Measurements from ENCODE around the gene GARNL3. TPM values are rescaled to one million over a fixed set of nuclear protein-coding genes. Genes with fewer than 3 reads are reported as not detected.
A peak's percentile ranks its signal among the peaks of the same experiment; 100 is the strongest.

Gene GARNL3
- total and polyA plus RNA-seq, 8 donors: 0.76 to 35.8 (median 7.5) TPM

- H3K36me3 ChIP-seq: peaks cover 0 to 16% (median 7%) of the 10 kb centered on the region in 4 donors
- H3K27me3 ChIP-seq: no peaks in the 10 kb centered on the region
- no peaks in the 10 kb centered on the region for H3K9me3 ChIP-seq
- H3K4me3 ChIP-seq: no peak overlapping the region
- TF ChIP-seq POLR2A (IDR thresholded peaks at IDR 0.05) (no peak), POLR2AphosphoS5 (IDR thresholded peaks at IDR 0.05) (no peak), EP300 (IDR thresholded peaks at IDR 0.05) (no peak), CTCF (IDR thresholded peaks at IDR 0.05) (no peak)
- peaks cover 0 to 6% (median 5%) of the 10 kb centered on the region in 4 donors for H3K4me1 ChIP-seq
- DNase-seq: no peak
- 87 to 100% (median 90%) methylated on average over 4 to 5 of the region's 5 CpGs for WGBS, 5 donors
- intact Hi-C loops (cut with DNase I; ENCODE audit: low total_unique reads): no loop called here
- no peak overlapping the region for H3K27ac ChIP-seq
Observed at GRCh38 chr9:127216888-127217217, 47.7 kb upstream of the GARNL3 start.

- 77 to 92% (median 86%) methylated on average over 9 to 10 of the region's 10 CpGs for WGBS, 5 donors
- Histone ChIP-seq H3K9me3 (no peaks in the 10 kb centered on the region), H3K36me3 (peaks cover 0 to 9% (median 7%) of the 10 kb centered on the region in 4 donors), H3K4me1 (peaks cover 1 to 10% (median 9%) of the 10 kb centered on the region in 4 donors), H3K27ac (no peak overlapping the region), H3K4me3 (no peak overlapping the region), H3K27me3 (no peaks in the 10 kb centered on the region)
- TF ChIP-seq POLR2AphosphoS5 (IDR thresholded peaks at IDR 0.05) (no peak), CTCF (IDR thresholded peaks at IDR 0.05) (no peak), POLR2A (IDR thresholded peaks at IDR 0.05) (no peak), EP300 (IDR thresholded peaks at IDR 0.05) (no peak)
- DNase-seq: no peak
- intact Hi-C loops (cut with DNase I; ENCODE audit: low total_unique reads): no loop called here
Observed at GRCh38 chr9:127218818-127219217, 45.8 kb upstream of the GARNL3 start.

GRCh38 chr9:127219520-127219919, 45.1 kb upstream of the GARNL3 start:
- no peak for TF ChIP-seq EP300 (IDR thresholded peaks at IDR 0.05)
- TF ChIP-seq POLR2A (IDR thresholded peaks at IDR 0.05): no peak
- TF ChIP-seq POLR2AphosphoS5 (IDR thresholded peaks at IDR 0.05): no peak
- TF ChIP-seq CTCF (IDR thresholded peaks at IDR 0.05): no peak
- Histone ChIP-seq H3K27me3 (no peaks in the 10 kb centered on the region), H3K9me3 (no peaks in the 10 kb centered on the region), H3K36me3 (peaks cover 0 to 9% (median 7%) of the 10 kb centered on the region in 4 donors), H3K4me1 (peaks cover 7 to 16% (median 14%) of the 10 kb centered on the region in 4 donors), H3K4me3 (no peak overlapping the region), H3K27ac (no peak overlapping the region)
- 65 to 87% (median 86%) methylated on average over 6 of the region's 6 CpGs for WGBS, 5 donors
- peak in 1 of 2 donors; percentile 46 for DNase-seq
- intact Hi-C loops (cut with DNase I; ENCODE audit: low total_unique reads): no loop called here

- Histone ChIP-seq H3K27me3 (no peaks in the 10 kb centered on the region), H3K4me1 (peaks cover 13 to 30% (median 21%) of the 10 kb centered on the region in 4 donors), H3K36me3 (peaks cover 0 to 9% (median 7%) of the 10 kb centered on the region in 4 donors), H3K27ac (no peak overlapping the region), H3K9me3 (no peaks in the 10 kb centered on the region), H3K4me3 (no peak overlapping the region)
- TF ChIP-seq EP300 (IDR thresholded peaks at IDR 0.05) (no peak), POLR2A (IDR thresholded peaks at IDR 0.05) (no peak), CTCF (IDR thresholded peaks at IDR 0.05) (no peak), POLR2AphosphoS5 (IDR thresholded peaks at IDR 0.05) (no peak)
- no peak for DNase-seq
- intact Hi-C loops (cut with DNase I; ENCODE audit: low total_unique reads): loop anchor here (10.0 kb wide), 1 partner anchor 193 kb away; no protein-coding TSS in a partner anchor
- 44 to 82% (median 74%) methylated on average over 2 of the region's 2 CpGs for WGBS, 5 donors
Observed at GRCh38 chr9:127221695-127222094, 42.9 kb upstream of the GARNL3 start.
